HG03432 (cell line): ENCODE measurements around the gene MPP4.
"Not testable (repeated sequence)": the region's sequence is repeated elsewhere in the genome, so short reads cannot be mapped to it uniquely, and the experiment has no call there.

Source experiments
- ATAC-seq: cut with Tn5 transposase; IDR thresholded peaks from one replicate; pipeline ENCODE4 v1.9.1; 2021; ENCODE audit warnings: mild to moderate bottlenecking, moderate library complexity; ENCODE audit not compliant: unreplicated experiment

The MPP4 gene

GRCh38 chr2:201673546-201673945, 24.9 kb downstream of the MPP4 start:
- ATAC-seq: no peak

GRCh38 chr2:201671205-201671604, 27.2 kb downstream of the MPP4 start:
- ATAC-seq: not testable (repeated sequence)

- no peak for ATAC-seq
Measured at GRCh38 chr2:201669865-201670264, 28.6 kb downstream of the MPP4 start.

- no peak for ATAC-seq
Measured at GRCh38 chr2:201668402-201668910, 30.0 kb downstream of the MPP4 start.

- ATAC-seq: no peak
Measured at GRCh38 chr2:201664334-201664733, 34.1 kb downstream of the MPP4 start.

GRCh38 chr2:201661366-201661765, 37.1 kb downstream of the MPP4 start:
- ATAC-seq: no peak

- ATAC-seq: no peak
Measured at GRCh38 chr2:201660293-201660895, 38.0 kb downstream of the MPP4 start.

GRCh38 chr2:201656740-201657139, 41.7 kb downstream of the MPP4 start:
- no peak for ATAC-seq

- no peak for ATAC-seq
Measured at GRCh38 chr2:201656102-201656501, 42.3 kb downstream of the MPP4 start.

GRCh38 chr2:201654616-201655384, 43.6 kb downstream of the MPP4 start:
- ATAC-seq: no peak

- ATAC-seq: no peak
Measured at GRCh38 chr2:201653221-201653620, 45.2 kb downstream of the MPP4 start.

GRCh38 chr2:201649442-201649841, 49.0 kb downstream of the MPP4 start:
- ATAC-seq: no peak

- ATAC-seq: no peak
Measured at GRCh38 chr2:201647431-201647830, 51.0 kb downstream of the MPP4 start.

- no peak for ATAC-seq
Measured at GRCh38 chr2:201644001-201644400, 54.4 kb downstream of the MPP4 start.

- ATAC-seq: peak; percentile 60
Measured at GRCh38 chr2:201643216-201643890, 55.1 kb downstream of the MPP4 start, which contains the start of gene TMEM237. Gene TMEM237 (minus strand): TSS chr2:201643503. CDS start chr2:201643400, 103 bp downstream.

- peak; percentile 86 for ATAC-seq
Measured at GRCh38 chr2:201642579-201643215, 55.7 kb downstream of the MPP4 start.

- peak; percentile 46 for ATAC-seq
Measured at GRCh38 chr2:201642086-201642578, 56.3 kb downstream of the MPP4 start.

GRCh38 chr2:201639205-201639604, 59.2 kb downstream of the MPP4 start:
- ATAC-seq: no peak

GRCh38 chr2:201638326-201638725, 60.1 kb downstream of the MPP4 start:
- no peak for ATAC-seq

- ATAC-seq: no peak
Measured at GRCh38 chr2:201633661-201634249, 64.7 kb downstream of the MPP4 start.

GRCh38 chr2:201631041-201631440, 67.4 kb downstream of the MPP4 start:
- ATAC-seq: no peak
